Upper lobe of left lung (tissue), 6 donors: ENCODE results near the gene ARF6. TPM values are rescaled to one million over a fixed set of nuclear protein-coding genes. Genes with fewer than 3 reads are reported as not detected.
A peak's percentile ranks its signal among the peaks of the same experiment; 100 is the strongest.

Experiments used
- ATAC-seq, 2 donors: fragments of 200-7000 bp; cut with Tn5 transposase; one replicate each; pipeline ENCODE4 v1.9.1; 2022; ENCODE audit warnings: mild to moderate bottlenecking in 2 of 2, moderate library complexity in 2 of 2; ENCODE audit not compliant: low FRiP score in 2 of 2
- DNase-seq, 2 donors: peaks; one replicate each; pipeline ENCODE4 v3.0.0-alpha.2; 2019 to 2020
- H3K27ac ChIP-seq, 4 donors: fragments of 200-600 bp; sonication (generic); one replicate each; pipeline ENCODE4 v1.5.1; 2016 to 2019
- H3K27me3 ChIP-seq, 4 donors: fragments of 200-600 bp; sonication (generic); one replicate each; pipeline ENCODE4 v1.5.1; 2017 to 2019
- H3K36me3 ChIP-seq, 4 donors: fragments of 200-600 bp; sonication (generic); one replicate each; pipeline ENCODE4 v1.5.1; 2016 to 2019
- H3K4me1 ChIP-seq, 4 donors: fragments of 200-600 bp; sonication (generic); one replicate each; pipeline ENCODE4 v1.5.1; 2018 to 2019
- H3K4me3 ChIP-seq, 4 donors: fragments of 200-600 bp; sonication (generic); one replicate each; pipeline ENCODE4 v1.5.1; 2017 to 2019; ENCODE audit warnings: mild to moderate bottlenecking in 2 of 4, moderate library complexity in 1 of 4
- H3K9me3 ChIP-seq, 4 donors: fragments of 200-600 bp; sonication (generic); one replicate each; pipeline ENCODE4 v1.5.1; 2018 to 2019
- CTCF ChIP-seq, 6 experiments: fragments of 450-650 bp in 4 of 6; fragments of 200-600 bp in 2 of 6; sonication (generic) in 2 of 6; IDR thresholded peaks; one replicate each; pipeline ENCODE4 v1.5.1; 2016 to 2019; ENCODE audit warnings: antibody characterized with exemption in 6 of 6
- EP300 ChIP-seq, 4 donors: sonication (generic); formaldehyde crosslinking; IDR thresholded peaks; one replicate each; pipeline ENCODE4 v1.5.1; 2017; ENCODE audit warnings: antibody characterized with exemption in 4 of 4, control low read depth in 2 of 4
- POLR2A ChIP-seq, 4 donors: fragments of 450-650 bp; IDR thresholded peaks; one replicate each; pipeline ENCODE4 v1.5.1; 2016 to 2017; ENCODE audit warnings: antibody characterized with exemption in 4 of 4, mild to moderate bottlenecking in 2 of 4
- POLR2AphosphoS5 ChIP-seq, 2 donors: sonication (generic); formaldehyde crosslinking; IDR thresholded peaks; one replicate each; pipeline ENCODE4 v1.5.1; 2017; ENCODE audit warnings: antibody characterized with exemption in 2 of 2
- WGBS, 2 donors: methylation state at CpG; one replicate each; pipeline ENCODE4 v1.1.5; 2017 to 2018; 5-methylcytosine and 5-hydroxymethylcytosine counted together
- total RNA-seq, 6 donors: library from RNA; depleted of rRNA in 4 of 6; stranded (reverse); fragments of >200 nt in 4 of 6; gene quantifications; one replicate each; pipeline versions ENCODE4 v1.1.0 to v1.2.1, GENCODE V29; 2016 to 2021
- donor health status: DM: no; HTN: no; CAD: no; lungs with moderate emphysema.
- donor health status: DM: no; HTN: yes; CAD: no; lungs with severe emphysema.

The ARF6 gene
- total RNA-seq, 6 donors from 2014 or later: 21.0 to 81.8 (median 61.0) TPM

- H3K27ac ChIP-seq: peak overlapping the region in 1 of 4 donors; percentile 30
- TF ChIP-seq POLR2A (IDR thresholded peaks at IDR 0.05): no peak
- no peak for TF ChIP-seq CTCF (IDR thresholded peaks at IDR 0.05)
- no peak for TF ChIP-seq POLR2AphosphoS5 (IDR thresholded peaks at IDR 0.05)
- TF ChIP-seq EP300 (IDR thresholded peaks at IDR 0.05): no peak
- ATAC-seq (no peak), DNase-seq (no peak)
- no peaks in the 10 kb centered on the region for H3K27me3 ChIP-seq
- 64 to 70% methylated on average over 7 of the region's 7 CpGs for WGBS, 2 donors
- H3K4me1 ChIP-seq: peaks cover 8 to 17% (median 14%) of the 10 kb centered on the region in 4 donors
- H3K4me3 ChIP-seq: no peak overlapping the region
- H3K9me3 ChIP-seq: no peaks in the 10 kb centered on the region
- no peaks in the 10 kb centered on the region for H3K36me3 ChIP-seq
Measured at GRCh38 chr14:49905989-49906388, 13.1 kb downstream of the ARF6 start.

- ATAC-seq: no peak
- Histone ChIP-seq H3K4me1 (peaks cover 10 to 28% (median 25%) of the 10 kb centered on the region in 4 donors), H3K27me3 (no peaks in the 10 kb centered on the region), H3K9me3 (no peaks in the 10 kb centered on the region), H3K36me3 (no peaks in the 10 kb centered on the region), H3K27ac (peak overlapping the region in 2 of 4 donors; percentile 5 to 79), H3K4me3 (no peak overlapping the region)
- 58 to 76% methylated on average over 5 of the region's 5 CpGs for WGBS, 2 donors
- DNase-seq: no peak
- no peak for TF ChIP-seq POLR2A (IDR thresholded peaks at IDR 0.05)
- TF ChIP-seq POLR2AphosphoS5 (IDR thresholded peaks at IDR 0.05): no peak
- no peak for TF ChIP-seq EP300 (IDR thresholded peaks at IDR 0.05)
- no peak for TF ChIP-seq CTCF (IDR thresholded peaks at IDR 0.05)
Measured at GRCh38 chr14:49907186-49907585, 14.3 kb downstream of the ARF6 start.

GRCh38 chr14:49908433-49908782 lies 15.5 kb downstream of the ARF6 start:
- Histone ChIP-seq H3K27me3 (no peaks in the 10 kb centered on the region), H3K4me1 (peaks cover 10 to 29% (median 26%) of the 10 kb centered on the region in 4 donors), H3K36me3 (no peaks in the 10 kb centered on the region), H3K4me3 (no peak overlapping the region), H3K27ac (peak overlapping the region in 3 of 4 donors; percentile 43 to 79 (median 71)), H3K9me3 (no peaks in the 10 kb centered on the region)
- ATAC-seq (no peak), DNase-seq (no peak)
- TF ChIP-seq CTCF (IDR thresholded peaks at IDR 0.05): no peak
- 0% methylated on average over 1 of the region's 1 CpG for WGBS, 2 donors

- Histone ChIP-seq H3K4me1 (peaks cover 10 to 29% (median 26%) of the 10 kb centered on the region in 4 donors), H3K27me3 (no peaks in the 10 kb centered on the region), H3K27ac (no peak overlapping the region), H3K4me3 (no peak overlapping the region), H3K9me3 (no peaks in the 10 kb centered on the region), H3K36me3 (no peaks in the 10 kb centered on the region)
- ATAC-seq (no peak), DNase-seq (no peak)
- TF ChIP-seq POLR2AphosphoS5 (IDR thresholded peaks at IDR 0.05) (no peak), CTCF (IDR thresholded peaks at IDR 0.05) (no peak), EP300 (IDR thresholded peaks at IDR 0.05) (no peak), POLR2A (IDR thresholded peaks at IDR 0.05) (no peak)
- 96 to 97% methylated on average over 4 of the region's 4 CpGs for WGBS, 2 donors
Measured at GRCh38 chr14:49909016-49909415, 16.1 kb downstream of the ARF6 start.

DNA sequence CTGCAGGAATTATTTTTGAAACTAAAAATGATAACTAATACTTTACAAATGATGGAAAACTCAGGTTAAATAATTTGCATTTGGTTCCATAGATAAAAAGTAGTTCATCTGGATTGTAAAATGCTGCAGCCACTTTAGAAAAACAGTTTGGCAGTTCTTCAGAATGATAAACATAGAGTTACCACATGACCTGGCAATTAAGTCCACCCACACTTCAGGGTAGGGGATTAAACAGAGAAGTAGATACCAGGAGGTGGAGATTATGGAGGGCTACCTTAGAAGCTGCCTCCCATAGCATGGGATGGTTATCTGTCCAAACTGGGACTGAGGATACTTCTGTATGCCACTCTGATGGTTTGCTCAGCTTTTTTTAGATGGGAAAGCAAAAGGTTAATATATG lies 22.2 kb downstream of the ARF6 start:
- Histone ChIP-seq H3K4me3 (no peak overlapping the region), H3K27me3 (no peaks in the 10 kb centered on the region), H3K27ac (no peak overlapping the region), H3K9me3 (no peaks in the 10 kb centered on the region), H3K4me1 (peaks cover 5 to 19% (median 14%) of the 10 kb centered on the region in 4 donors), H3K36me3 (no peaks in the 10 kb centered on the region)
- ATAC-seq (no peak), DNase-seq (no peak)
- TF ChIP-seq EP300 (IDR thresholded peaks at IDR 0.05) (no peak), CTCF (IDR thresholded peaks at IDR 0.05) (no peak), POLR2AphosphoS5 (IDR thresholded peaks at IDR 0.05) (no peak), POLR2A (IDR thresholded peaks at IDR 0.05) (no peak)
